ENCODE data around the gene PIGA.

- no peak for TF ChIP-seq CTCF (IDR thresholded peaks at IDR 0.05)
- TF ChIP-seq POLR2A (IDR thresholded peaks at IDR 0.05), result no peak
These were observed 6.5 kb downstream of the PIGA start for GRCh38 chrX:15328821-15329220.

Data from tibial nerve (tissue), 3 donors.